GM18511 (cell line): ENCODE data around the gene CTRB1.

Experiments used
- ATAC-seq: cut with Tn5 transposase; IDR thresholded peaks from one replicate; pipeline ENCODE4 v1.9.1; 2021; ENCODE audit warnings: mild to moderate bottlenecking, moderate library complexity; ENCODE audit not compliant: unreplicated experiment

CTRB1 gene

GRCh38 chr16:75251280-75252048 lies 32.7 kb downstream of the CTRB1 start, which contains the start of gene BCAR1:
Gene BCAR1 (minus strand): TSS chr16:75251624. CDS start chr16:75251482, 142 bp downstream.
- peak; percentile 82 for ATAC-seq

- ATAC-seq: no peak
Observed at GRCh38 chr16:75252049-75252864, 33.5 kb downstream of the CTRB1 start.

DNA sequence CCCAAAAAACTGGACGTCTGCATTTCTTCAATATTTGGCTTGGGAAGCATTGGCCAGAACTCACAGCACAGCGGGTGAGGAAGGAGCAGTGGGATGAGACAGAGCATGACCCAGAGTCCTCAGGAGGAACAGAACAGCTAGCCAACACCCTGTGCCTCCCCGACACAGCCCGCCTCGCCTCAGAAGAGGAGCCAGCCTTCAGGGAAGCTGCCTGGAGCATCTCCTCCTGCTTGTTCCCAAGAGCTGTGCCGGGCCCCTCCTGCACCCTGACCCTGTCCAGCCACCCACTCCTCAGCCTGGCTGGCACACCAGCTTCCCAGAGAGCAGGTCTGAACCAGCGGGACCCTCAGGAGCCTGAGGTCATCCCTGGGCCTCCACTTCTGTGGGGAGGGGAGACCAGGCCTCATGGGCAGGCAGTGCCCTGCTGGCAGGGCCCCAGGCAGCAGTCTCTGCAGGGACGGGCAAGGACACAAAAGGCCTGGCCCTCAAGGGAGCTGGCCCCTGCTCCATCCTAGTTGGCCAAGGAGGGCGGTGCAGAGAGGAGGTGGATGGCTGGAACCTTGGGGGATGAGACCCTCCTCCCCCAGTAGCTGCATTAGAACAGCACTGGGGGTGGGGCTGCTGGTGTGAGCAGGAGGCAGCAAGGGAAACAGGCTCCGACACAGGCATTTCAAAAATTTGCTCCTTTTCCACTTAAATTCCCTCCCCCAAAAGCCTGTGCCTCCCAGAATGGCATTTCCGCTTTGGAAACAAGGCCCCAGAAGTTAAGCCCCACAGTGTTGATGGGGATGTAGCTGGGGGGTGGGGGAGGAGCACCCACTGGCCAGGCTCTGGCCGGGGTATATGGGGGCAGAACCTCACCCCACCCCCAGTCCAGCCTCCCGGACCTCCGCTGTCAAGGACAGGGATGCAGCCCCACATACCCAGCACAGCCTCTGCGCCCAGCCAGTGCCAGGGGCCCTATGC lies 34.4 kb downstream of the CTRB1 start:
- no peak for ATAC-seq

GRCh38 chr16:75254359-75254837 lies 35.6 kb downstream of the CTRB1 start:
- no peak for ATAC-seq

- no peak for ATAC-seq
Observed at GRCh38 chr16:75256059-75256571, 37.3 kb downstream of the CTRB1 start.

- ATAC-seq: no peak
Observed at GRCh38 chr16:75256696-75257343, 38.0 kb downstream of the CTRB1 start.

DNA sequence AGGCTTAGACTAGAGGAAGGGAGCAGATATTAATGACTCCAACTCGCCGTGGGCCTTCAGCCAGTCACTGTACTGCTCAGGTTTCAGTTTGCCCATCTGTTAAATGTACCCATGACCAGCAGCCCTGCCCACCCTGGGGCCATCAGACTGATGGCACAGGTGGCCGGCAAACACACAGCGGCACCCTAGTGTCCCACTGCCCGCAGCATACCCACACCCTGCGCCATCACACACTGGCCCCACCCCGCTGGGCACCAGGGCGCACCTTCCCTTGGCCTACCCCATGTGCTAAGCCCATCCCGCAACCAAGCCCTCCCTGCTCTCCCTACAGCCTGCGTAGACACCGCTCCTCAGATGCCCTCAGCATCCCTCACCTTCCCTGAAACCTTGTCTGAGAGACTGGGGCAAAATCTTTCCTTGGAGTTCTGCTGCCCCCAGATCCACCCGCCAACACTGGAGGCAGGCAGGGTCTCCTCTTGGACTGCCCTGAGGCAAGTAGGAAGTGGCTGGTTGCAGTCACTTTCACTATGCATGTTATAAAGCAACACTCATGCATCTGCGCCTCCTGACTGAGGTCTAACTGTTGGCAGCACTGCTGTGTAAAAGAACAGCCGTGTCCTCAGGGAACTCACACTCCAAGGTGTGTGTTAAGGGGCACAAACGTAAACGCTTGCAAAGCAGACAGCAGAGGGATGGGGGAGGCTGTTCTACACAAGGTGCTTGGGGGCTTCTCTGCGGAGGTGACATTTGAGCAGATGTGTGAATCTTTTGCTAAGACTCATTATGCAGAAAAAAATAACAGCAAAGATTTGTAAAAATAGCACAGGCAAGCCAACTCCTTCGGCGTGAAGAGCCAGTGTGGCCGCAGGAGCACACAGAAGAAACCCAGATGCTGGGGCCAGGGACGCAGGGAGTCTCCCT lies 39.4 kb downstream of the CTRB1 start:
- ATAC-seq: no peak

DNA sequence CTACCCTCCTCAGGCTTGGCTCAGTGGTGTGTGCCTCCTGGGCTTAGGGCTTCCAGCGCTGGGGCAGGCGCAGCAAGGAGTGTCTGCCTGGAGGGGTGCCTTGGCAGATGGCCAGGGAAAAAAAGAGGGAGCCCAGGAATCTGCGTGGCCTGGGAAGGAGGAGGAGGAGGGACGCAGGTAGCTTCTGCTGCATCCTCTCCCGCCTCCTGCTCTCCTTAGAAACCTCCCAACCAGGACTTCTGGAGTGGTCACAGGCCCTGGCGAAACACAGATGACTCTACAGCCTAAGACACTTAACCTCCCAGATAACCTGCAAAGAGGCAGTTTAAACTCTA lies 40.0 kb downstream of the CTRB1 start:
- ATAC-seq: no peak

DNA sequence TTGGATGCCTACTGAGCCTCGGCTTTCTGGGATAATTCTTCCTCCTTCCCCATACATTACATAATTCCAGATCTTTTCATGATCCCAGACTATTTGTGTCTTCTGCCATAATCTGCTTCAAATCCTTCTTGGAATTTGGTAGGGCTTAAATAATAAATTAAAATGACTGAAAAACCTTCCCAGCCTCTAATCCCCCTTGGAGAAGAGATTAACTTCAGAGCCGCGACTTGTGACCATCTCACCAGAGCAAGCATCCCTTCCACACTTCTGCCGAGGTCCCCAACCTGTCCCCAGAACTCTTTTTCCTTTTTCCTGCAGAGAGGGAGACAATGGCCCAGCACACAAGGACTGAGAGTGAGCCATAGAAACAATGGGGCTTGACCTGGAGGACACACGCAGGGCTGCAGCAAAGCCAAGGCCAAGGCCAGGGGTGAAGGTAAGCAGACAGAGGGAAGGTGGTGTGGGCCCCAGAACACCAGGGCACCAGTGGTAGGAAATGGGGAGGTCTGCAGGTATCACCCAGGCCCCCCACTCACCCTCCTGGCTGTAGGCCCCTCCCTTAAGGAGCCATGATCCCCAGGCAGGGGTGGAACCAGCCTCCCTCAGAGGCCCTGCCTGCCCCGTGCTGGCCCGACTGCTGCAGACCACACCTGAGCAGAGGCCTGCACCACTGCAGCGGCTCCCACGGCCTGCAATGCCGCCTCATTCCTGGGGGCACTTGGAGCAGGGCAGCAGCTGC lies 42.2 kb downstream of the CTRB1 start:
- ATAC-seq: no peak

GRCh38 chr16:75261590-75262078 lies 42.8 kb downstream of the CTRB1 start:
- ATAC-seq: no peak

DNA sequence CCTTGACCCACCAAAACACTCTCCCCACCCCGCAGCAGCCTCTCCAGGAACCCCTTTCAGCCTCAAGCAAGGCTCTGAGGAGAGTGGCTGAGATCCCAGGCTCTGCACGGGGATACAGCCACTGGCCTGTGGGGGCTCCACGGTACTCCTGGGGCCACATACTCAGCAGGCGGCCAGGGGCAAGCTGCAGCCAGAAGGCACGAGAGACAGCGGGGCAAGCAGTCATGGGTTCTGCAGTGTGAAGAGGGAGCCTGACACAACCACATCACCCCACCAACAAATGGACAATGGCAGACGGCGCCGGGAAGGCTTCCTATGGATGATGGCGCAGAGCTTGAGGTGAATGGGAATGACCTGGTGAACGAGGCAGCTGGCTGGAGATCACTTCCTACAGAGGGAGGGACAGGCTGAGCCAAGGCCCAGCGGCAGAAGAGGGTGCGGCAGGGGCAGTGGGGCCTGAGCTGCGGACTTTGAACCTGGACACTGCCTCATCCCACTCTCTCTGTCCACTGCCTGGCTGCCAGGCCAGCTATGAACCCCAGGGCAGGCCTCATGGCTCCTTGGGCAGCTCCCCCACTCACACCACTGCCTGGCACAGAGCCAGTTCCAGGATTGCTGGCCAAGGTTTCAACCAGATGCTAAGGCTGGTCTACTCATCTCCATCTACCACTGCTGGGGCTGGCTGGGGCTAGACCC lies 43.5 kb downstream of the CTRB1 start:
- ATAC-seq: no peak

DNA sequence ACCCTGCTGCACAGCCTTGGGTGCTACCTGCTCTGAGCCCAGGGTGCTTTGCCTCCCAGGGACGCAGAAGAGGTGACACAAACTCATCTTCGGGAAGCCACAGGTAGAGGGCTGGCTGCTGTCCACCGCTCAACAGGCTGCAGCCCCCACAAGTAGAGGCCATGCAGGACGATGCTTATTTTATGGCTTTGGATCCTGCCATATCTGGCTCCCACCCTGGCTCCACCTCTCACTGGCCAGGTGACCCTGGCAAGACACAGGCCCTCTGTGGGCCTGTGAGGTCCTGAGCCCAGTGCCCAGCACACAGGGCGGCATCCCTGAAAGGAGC lies 44.0 kb downstream of the CTRB1 start:
- ATAC-seq: no peak

- ATAC-seq: no peak
Observed at GRCh38 chr16:75263291-75263962, 44.6 kb downstream of the CTRB1 start.

- ATAC-seq: peak; percentile 31
Observed at GRCh38 chr16:75263963-75264445, 45.2 kb downstream of the CTRB1 start.

- no peak for ATAC-seq
Observed at GRCh38 chr16:75264457-75264998, 45.7 kb downstream of the CTRB1 start.

- peak; percentile 23 for ATAC-seq
Observed at GRCh38 chr16:75264999-75265910, 46.5 kb downstream of the CTRB1 start.
